Umbilical cord (tissue), 2 donors: ENCODE results near the gene PCBP3. TPM values are rescaled to one million over a fixed set of nuclear protein-coding genes. Genes with fewer than 3 reads are reported as not detected.
"Not testable (repeated sequence)": the region's sequence is repeated elsewhere in the genome, so short reads cannot be mapped to it uniquely, and the experiment has no call there.

Experiments used
- DNase-seq: peaks from one replicate; pipeline ENCODE4 v3.0.0-alpha.2; 2015; ENCODE audit warnings: low spot score
- total RNA-seq: library from RNA; depleted of rRNA; stranded (reverse); fragments of >200 nt; gene quantifications from one replicate; pipeline ENCODE4 v1.2.3, GENCODE V29; 2014; ENCODE audit warnings: low replicate concordance; ENCODE audit not compliant: insufficient read depth

PCBP3 gene
- total RNA-seq, 1 donor from 2014 or later, result 4.8 TPM

- no peak for DNase-seq
Observed at GRCh38 chr21:45843426-45843825, 199.9 kb downstream of the PCBP3 start.

DNA sequence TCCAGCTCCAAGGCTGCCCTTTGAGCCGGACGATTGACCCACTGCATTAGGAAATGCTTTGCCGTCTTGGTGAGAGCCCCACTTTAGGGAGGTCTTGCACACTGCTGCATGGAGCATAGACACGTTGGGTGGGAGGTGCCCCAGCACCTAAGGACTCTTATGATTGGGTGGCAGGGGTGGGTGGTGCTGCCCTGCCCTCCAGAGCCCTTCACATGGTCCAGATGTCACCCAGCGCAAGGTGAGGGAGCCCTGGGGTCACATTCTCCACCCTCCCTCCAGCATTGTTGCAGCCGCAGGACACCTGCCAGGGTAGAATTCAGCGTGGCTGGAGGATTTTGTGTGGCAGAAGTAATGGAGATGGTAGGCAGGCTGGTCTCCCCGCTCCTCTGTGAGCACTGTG, 200.7 kb downstream of the PCBP3 start:
- DNase-seq, result no peak

GRCh38 chr21:45845063-45845769, 201.7 kb downstream of the PCBP3 start:
- no peak for DNase-seq

DNA sequence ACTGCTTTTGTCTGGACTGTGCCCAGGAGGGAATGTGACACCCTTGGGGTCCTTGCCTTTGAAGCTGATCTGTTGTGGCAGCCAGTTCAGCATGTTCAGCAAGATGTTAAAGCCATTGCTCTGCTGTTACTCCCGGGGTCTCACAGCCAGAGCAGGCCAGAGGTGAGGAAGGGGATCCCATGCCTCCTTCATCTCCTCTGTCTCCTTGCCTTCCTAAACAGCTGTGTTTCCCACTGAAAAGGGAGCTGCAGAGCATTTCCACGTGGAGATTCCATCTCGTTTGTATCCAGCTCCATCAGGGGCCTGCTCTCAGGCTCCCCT, 202.2 kb downstream of the PCBP3 start:
- no peak for DNase-seq

DNA sequence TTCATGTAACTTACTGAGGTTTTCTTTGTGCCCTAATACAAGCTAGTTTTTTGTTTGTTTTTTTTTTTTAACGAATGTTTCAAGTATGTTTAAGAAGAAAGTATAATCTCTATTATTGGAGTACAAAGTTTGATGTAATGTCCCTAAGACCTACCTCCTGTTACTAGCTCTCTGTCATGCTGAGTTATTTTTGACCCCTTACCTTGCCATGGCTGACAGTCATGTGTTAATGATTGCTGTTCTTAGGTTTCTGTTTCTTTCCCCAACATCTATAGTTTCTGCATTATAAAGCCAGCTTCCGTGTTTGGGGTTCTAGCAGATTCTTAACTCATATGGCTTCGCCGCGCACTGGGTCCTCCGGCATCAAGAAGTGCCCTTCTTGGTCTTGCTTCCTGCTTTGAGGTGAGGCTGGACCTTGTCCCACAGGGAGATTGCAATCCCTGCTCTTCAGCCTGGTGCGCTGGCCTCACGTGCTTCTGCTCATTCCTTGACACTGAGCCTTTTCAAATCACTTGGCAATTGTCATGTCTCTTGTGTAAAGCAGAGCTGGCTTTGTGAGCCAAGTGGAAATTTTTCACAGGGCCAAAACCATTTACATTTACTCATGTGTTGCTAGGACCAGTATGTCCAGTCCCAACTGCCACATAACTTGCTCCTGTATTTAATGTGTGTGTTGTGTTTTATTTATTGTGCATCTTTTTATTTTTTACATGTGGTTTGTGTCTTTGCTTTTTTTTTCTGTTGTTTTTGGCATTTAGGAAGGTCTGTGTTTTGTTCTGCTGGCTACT, 203.0 kb downstream of the PCBP3 start:
- peak; percentile 24 for DNase-seq

- DNase-seq, result no peak
Observed at GRCh38 chr21:45847870-45848269, 204.3 kb downstream of the PCBP3 start.

DNA sequence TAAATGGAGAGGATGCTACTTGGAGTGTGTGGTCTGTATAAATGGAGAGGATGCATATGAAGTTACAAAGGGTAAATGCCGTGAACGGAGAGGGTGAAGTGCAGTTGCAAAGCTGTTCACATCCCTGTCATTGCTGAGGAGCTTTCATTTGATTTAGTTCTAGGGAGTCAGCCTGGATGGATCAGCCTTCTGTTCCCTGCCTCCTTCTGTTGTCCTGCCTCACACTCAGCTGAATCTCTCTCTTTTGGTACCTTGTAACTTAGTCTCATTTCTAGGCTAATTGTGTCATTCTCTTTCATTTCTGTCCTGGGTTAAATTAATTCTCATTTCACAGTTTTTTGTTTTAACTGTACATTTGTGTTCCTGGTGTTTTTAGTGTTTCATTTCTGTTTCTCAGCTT, 204.8 kb downstream of the PCBP3 start:
- no peak for DNase-seq

- DNase-seq, result no peak
Observed at GRCh38 chr21:45848805-45849204, 205.3 kb downstream of the PCBP3 start.

DNA sequence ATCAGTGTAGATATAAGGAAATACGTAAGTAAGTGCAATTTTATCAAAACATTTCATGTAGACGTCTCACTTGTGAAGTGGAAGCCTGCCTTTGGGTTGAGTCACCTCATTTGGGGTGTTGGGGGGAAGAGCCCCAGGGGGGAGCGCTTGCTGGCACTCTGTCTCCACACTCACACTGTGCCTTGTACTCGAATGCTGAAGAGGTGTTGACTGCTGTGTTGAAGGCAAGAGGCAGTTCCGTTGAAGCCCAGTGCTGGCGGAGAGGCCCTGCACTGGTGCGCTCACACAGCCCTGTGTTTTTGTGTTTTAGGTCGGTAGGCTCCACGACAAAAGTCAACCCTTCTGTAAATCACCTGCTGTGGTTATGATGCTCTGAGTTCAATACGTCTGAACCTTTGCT, 206.1 kb downstream of the PCBP3 start:
- DNase-seq, result no peak

DNA sequence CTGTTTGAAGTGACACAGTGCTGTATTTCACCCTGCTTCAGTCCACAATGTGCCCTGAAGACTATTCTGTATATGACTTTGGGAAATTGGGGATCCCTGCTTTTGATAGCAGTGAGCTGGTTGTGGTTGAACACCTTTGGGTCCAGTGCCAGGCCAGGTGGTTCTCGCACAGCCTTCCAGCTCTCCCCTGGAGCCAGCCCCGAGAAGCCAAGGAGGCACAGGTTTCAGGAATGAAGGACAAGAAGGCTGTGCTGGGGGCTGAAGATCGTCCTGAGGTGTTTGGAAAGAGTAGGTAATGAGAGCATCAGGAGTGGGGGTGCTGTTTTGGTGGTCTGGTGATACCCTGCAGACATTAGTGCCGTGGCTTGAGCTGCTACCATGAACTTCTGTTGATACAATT, 206.7 kb downstream of the PCBP3 start:
- no peak for DNase-seq

- DNase-seq, result not testable (repeated sequence)
Observed at GRCh38 chr21:45852386-45852785, 208.9 kb downstream of the PCBP3 start.

- no peak for DNase-seq
Observed at GRCh38 chr21:45852886-45853400, 209.4 kb downstream of the PCBP3 start.

DNA sequence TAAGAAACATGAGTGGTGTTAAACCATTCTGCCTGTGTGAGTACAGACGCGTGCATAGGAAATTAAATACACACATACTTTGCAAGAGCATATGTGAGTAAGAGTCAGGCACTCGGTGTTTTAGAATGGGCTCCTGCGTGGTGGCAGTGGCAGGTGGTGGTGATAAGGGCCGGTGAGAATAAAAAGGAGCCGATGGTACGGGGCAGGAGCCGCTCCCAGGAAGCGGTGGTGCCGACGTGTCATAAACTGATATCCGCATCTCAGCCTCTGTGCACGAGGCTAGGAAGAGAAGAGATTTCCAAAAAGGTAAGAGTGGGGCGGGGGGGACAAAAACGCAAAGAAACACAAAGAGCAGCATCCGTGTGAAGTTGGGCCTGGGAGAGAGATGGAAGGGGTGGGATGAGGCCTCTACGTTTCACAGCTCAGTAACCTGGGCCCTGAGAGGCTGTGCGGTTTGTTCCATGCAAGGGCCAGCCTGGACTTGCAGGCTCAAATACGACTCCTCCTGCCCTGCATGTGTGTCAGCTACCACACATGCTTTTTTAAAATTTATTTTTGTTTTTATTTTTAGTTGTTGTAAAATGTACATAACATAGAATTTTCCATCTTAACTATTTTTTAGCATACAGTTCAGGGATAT, 210.3 kb downstream of the PCBP3 start:
- no peak for DNase-seq

GRCh38 chr21:45854690-45855247, 211.2 kb downstream of the PCBP3 start:
- DNase-seq, result peak; percentile 69

- DNase-seq, result no peak
Observed at GRCh38 chr21:45855248-45855811, 211.8 kb downstream of the PCBP3 start.

- DNase-seq, result no peak
Observed at GRCh38 chr21:45856442-45856841, 212.9 kb downstream of the PCBP3 start.

- no peak for DNase-seq
Observed at GRCh38 chr21:45856906-45857305, 213.4 kb downstream of the PCBP3 start.

DNA sequence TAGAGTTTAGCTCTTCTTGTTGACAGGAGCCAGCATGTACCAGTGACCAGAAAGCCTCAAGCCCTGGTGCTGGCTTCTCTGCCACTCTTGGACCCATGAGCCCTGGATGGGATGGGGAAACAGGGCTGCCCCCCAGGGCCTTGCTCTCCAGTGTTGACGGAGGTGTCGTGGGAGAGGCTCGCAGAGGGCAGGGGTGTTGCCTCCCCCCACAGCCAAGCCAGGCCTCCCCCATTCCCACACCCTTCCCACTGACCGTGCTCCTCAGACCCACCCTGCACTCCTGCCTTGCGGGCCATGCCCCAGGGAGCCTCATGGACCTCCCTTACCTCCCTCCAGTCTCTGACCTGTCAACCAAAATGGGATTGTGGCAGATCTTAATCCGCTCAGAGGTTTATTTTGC, 214.2 kb downstream of the PCBP3 start:
- DNase-seq, result no peak

DNA sequence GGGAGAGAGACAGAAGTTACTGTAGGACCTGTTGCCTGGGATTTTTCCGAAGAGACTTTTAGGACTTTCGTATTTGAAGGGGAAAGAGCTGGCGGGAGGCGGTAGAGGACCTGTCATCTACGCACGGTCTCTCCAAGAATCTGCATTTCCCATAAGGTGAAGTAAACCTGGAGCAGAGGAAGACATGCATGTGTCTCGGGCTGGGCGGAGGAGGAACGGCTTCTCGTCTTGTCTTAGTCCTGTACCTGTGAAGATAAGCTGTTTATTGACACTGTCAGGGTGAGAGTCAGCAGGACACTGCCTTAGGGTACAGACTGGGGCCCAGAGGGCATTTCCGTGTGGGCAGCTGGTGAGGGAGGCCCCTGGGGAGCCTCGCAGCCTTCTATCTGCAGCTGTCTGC, 214.7 kb downstream of the PCBP3 start:
- DNase-seq, result no peak

- DNase-seq, result no peak
Observed at GRCh38 chr21:45859041-45859761, 215.7 kb downstream of the PCBP3 start.

DNA sequence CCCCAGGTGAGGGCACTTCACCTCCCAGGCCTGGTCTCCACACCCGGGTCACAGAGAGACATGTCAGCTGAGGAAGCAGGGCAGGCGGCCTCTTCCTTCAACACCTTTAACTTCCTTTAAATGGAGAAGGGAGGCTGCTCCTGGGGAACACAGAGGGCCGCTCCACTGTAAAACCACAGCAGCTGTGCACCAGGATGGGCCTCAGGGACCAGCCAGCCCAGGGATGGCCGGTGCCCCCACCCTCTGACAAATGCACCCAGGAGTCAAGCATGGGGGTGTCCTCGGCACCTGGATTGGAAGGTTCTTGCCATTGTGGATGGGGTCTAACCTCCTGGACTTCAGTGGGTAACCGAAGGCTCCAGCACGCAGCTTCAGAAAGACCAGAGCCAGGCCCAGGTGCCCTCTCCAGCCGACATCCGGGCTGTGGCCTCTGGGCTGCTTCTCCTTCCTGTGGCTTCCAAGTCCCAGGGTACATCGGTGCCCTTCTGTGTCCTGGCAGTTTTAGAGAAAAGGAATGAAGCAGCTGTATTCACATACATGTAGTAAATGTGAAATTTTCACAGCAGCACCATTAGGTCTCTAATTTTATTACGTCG, 216.3 kb downstream of the PCBP3 start:
- no peak for DNase-seq
